GM18907 (cell line): Measurements from ENCODE around the gene HLA-B.
"Not testable (repeated sequence)": the region's sequence is repeated elsewhere in the genome, so short reads cannot be mapped to it uniquely, and the experiment has no call there.

Experiments used
- ATAC-seq: cut with Tn5 transposase; IDR thresholded peaks from one replicate; pipeline ENCODE4 v1.9.1; 2021; ENCODE audit warnings: mild to moderate bottlenecking, moderate library complexity; ENCODE audit not compliant: unreplicated experiment

The HLA-B gene

GRCh38 chr6:31356946-31357466 lies at the start of gene HLA-B:
TSS of gene HLA-B (minus strand) at chr6:31357179. CDS start at chr6:31357158, 21 bp downstream.
- peak; percentile 77 for ATAC-seq

GRCh38 chr6:31405996-31406395 lies 49.0 kb upstream of the HLA-B start:
- ATAC-seq, result no peak

GRCh38 chr6:31404061-31404364 lies 47.0 kb upstream of the HLA-B start:
- not testable (repeated sequence) for ATAC-seq

GRCh38 chr6:31403283-31404060 lies 46.5 kb upstream of the HLA-B start, which contains the start of gene MICA:
TSS of gene MICA (plus strand) at chr6:31403595. CDS start at chr6:31403633, 38 bp downstream.
- ATAC-seq, result peak; percentile 49

- ATAC-seq, result peak; percentile 5
Measured at GRCh38 chr6:31402324-31403282, 45.6 kb upstream of the HLA-B start.

- ATAC-seq, result no peak
Measured at GRCh38 chr6:31401403-31401802, 44.4 kb upstream of the HLA-B start.

- ATAC-seq, result peak; percentile 48
Measured at GRCh38 chr6:31400467-31401289, 43.7 kb upstream of the HLA-B start.

- ATAC-seq, result peak; percentile 40
Measured at GRCh38 chr6:31399589-31400466, 42.8 kb upstream of the HLA-B start.

GRCh38 chr6:31397901-31398525 lies 41.0 kb upstream of the HLA-B start:
- ATAC-seq, result no peak

- not testable (repeated sequence) for ATAC-seq
Measured at GRCh38 chr6:31397153-31397499, 40.1 kb upstream of the HLA-B start.

GRCh38 chr6:31396422-31397152 lies 39.6 kb upstream of the HLA-B start:
- no peak for ATAC-seq

- no peak for ATAC-seq
Measured at GRCh38 chr6:31395832-31396231, 38.9 kb upstream of the HLA-B start.

- ATAC-seq, result no peak
Measured at GRCh38 chr6:31394381-31394780, 37.4 kb upstream of the HLA-B start.

GRCh38 chr6:31393932-31394331 lies 37.0 kb upstream of the HLA-B start:
- ATAC-seq, result no peak

GRCh38 chr6:31389802-31390132 lies 32.8 kb upstream of the HLA-B start:
- not testable (repeated sequence) for ATAC-seq

GRCh38 chr6:31388916-31389801 lies 32.2 kb upstream of the HLA-B start:
- not testable (repeated sequence) for ATAC-seq

GRCh38 chr6:31386977-31387376 lies 30.0 kb upstream of the HLA-B start:
- no peak for ATAC-seq

GRCh38 chr6:31386099-31386498 lies 29.1 kb upstream of the HLA-B start:
- no peak for ATAC-seq
